ENCODE data around the gene RPS3. TPM values are rescaled to one million over a fixed set of nuclear protein-coding genes. Genes with fewer than 3 reads are reported as not detected.

Gene RPS3
- total RNA-seq, 1 donor: 6,603 TPM

DNA sequence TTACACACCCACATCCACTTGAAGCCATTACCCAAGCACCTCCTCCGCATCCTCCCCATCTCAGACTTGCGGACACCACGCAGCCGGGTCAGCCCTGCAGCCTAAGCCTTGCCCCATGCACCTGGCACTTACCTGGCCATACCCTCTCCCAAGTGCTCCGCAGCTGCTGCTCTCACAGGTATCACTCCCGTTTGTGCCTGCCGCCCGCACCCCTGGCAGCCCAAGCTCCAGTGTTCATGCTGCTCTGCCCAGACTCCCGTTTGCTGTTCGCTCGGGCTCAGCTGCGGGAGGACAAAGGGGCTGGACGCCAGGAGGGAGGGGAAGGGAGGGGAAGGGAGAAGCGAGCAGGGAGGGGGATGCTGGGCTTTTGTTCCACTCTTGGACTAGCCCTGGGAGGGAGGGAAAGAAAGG lies 33.6 kb downstream of the RPS3 start, which contains the start of gene KLHL35:
Gene KLHL35 (minus strand): TSS at position 293 of the 411 bp plus-strand sequence. CDS start 2,574 bp downstream, outside the sequence.
- DNase-seq (ENCODE audit: low read depth in 2 of 3, low spot score in 2 of 3): no peak

DNA sequence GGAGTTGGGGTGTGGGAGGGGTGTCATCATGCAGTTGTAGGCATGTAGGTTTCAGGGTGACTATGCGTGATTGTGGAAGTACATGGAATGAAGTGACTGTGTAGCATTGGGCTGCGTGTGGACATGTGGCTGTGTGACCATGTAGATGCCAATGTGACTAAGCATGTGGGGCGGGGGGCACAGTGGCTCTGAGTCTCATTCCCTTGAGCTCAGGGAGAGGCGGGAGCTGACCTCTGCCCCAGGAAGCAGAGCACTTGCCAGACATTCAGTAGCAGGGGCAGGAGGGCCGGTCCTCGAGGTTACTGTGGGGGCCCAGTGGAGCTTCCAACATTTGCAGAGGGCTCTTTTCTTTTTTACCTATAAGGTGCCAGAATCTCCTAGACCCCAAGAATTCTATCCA lies 34.1 kb downstream of the RPS3 start:
- DNase-seq (ENCODE audit: low read depth in 2 of 3, low spot score in 2 of 3): no peak

DNA sequence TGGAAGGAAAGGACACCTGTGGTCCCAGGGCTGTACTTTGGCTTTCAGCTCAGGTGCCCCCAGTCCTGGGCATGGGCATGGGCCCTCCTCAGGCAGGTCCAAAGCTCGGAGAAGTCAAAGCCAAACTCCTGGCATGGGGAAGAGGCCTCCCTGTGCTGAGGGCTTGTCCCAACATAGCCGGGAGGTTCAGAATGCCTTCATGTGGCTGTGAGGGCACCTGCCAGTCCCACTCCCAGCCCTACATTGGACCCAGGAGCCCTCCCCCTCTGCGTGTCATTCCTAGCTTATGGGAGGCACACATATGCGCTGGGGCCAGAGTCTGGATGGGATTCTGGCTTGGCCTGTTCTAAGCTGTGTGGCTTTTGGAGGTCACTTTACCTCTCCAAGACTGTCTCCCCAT lies 34.7 kb downstream of the RPS3 start:
- DNase-seq (ENCODE audit: low read depth in 2 of 3, low spot score in 2 of 3): no peak

DNA sequence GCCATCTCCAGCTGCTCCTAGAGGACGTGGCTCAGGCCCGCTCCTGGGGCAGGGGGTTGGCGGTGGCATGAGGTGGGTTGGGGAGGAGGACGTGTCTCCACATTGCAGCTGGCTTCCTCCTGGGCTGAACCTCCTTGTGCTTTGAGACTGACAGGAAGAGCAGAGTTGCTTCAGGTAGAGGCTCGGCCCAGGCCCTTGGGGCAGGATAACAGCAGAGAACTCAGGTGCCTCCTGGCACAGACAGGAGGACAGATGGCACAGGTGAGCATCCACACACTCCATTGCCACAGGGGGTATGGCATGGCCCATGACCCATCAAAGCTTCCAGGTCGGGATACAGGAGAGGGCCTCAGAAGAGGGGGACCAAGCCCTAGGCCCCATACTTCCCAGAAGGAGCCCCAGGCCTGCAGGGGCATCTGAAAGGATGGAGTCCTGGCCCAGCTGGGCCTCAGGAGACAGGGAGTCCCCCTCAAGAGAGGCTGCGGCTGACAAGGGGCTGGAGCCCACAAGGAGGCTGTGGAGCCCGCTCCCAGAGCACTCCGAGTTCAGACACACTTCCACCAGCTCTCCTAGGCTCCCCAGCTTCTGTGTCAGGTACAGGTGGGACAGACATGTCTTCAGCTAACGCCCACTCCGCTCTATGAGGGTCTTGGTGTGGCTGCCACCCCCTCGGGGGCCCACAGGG lies 35.7 kb downstream of the RPS3 start:
- no peak for DNase-seq (ENCODE audit: low read depth in 2 of 3, low spot score in 2 of 3)

DNA sequence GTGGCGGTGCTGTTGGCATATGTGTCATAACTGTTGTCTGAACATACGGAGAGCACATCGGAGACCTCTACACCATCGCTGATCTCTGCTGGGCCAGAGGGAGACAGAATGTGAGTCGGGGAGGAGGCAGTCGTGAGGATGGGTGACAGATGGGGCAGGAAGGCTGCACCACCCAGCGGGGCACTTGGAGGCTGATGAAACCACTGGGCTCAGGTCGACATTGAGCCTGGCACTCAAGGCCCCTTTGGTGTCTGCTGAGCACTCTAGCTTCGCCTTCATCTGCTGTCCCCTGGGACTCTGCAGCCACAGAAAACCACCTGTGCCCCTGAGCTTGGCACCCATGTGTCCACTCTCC lies 36.2 kb downstream of the RPS3 start:
- DNase-seq (ENCODE audit: low read depth in 2 of 3, low spot score in 2 of 3): no peak

DNA sequence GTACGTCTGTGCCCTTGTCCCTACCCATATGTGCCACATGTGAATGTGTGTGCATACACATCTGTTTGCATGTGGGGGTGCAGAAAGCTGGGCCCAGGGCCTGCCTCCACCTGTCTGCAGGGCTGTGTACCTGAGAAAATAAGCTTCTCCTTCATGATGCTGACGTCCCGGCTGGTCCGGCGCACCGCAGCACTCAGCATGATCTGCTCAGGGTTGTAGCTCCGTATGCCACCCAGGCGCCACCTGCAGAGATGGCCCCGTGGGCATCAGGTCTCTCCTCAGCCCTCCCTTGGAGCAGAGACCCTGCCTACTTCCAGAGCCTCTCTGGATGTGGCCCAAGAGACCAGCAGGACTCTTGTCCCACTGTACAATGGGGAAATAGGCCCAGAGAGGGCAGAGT lies 37.5 kb downstream of the RPS3 start:
- no peak for DNase-seq (ENCODE audit: low read depth in 2 of 3, low spot score in 2 of 3)

DNA sequence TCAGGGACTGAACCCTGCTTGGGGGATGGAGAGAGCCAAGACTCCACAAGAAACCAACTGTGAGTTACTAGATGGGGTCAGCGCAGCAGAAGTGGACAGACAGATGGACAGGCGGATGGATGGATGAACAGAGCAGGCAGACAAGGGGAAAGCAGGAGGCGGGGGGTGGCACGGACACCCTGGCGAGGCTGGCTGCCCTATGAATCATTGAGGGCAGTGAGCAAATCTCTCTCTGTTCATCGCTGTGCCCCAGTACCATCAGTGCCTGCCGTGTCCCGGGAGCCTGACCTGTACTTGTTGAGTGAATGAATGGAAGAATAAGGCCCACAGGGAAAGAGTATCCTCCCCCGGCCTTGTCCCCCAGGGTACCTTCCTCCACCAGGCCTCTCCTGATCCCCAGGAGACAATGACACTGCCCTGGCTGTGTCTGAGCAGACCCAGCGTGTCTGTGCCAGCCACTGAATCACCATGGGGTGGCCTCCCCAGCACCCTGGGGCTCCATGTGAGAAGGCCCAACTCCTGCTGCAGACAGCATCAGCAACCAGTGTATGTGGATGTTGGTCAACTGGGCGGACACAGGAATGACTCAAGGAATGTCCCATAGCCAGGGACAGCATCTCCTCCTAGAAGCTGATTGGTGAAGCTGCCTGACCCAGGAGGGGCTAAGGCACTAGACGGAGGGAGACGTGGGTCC lies 38.8 kb downstream of the RPS3 start:
- DNase-seq (ENCODE audit: low read depth in 2 of 3, low spot score in 2 of 3): no peak

DNA sequence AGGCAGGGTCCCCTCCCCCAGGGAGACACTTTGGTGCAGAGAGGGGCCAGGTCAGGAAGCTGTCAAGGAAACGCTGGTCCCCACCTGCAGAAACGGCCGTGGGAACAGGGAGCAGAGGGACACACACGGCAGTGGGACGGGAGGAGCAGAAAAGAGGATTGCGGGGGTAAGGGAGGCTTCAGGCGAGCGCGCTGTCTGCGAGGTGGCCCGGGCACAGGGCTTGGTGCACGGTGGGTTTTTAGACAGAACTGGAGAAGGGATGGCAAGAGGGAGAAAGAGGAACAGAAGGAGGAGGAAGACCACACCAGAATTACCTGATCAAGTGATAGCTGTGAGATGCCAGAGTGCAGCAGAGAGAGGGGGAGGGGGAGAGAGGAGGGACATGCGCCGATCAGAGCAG lies 39.7 kb downstream of the RPS3 start:
- DNase-seq (ENCODE audit: low read depth in 2 of 3, low spot score in 2 of 3): no peak

DNA sequence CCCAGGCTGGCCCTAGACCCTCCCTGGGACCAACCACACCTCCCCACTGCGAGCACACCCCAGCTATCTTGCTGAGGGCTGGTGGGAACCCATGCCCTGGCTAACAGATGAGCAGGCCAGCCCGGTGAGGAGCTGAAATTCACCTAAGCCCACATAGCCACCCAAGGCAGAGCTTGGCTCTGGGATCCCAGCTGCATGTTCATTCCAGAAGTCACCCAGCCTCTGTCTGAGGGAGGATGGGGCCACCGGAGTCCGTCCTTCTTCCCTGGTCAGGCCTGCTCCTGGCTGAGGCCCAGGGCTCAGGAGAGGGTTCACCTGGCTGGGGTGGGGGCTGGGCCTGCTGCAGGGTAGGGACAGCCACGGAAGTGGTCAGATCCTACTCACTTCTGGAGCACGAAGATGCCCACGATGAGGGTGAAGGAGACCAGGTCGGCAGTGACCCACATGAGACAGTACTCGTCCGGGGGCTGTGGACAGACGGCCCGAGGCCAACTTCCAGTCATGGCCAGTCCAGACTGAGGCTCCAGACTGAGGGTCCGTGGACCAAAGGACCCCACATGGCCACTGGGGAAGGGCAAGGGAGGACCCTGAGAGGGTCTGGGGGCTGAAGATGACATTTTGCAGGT lies 40.3 kb downstream of the RPS3 start:
- DNase-seq (ENCODE audit: low read depth in 2 of 3, low spot score in 2 of 3): no peak

DNA sequence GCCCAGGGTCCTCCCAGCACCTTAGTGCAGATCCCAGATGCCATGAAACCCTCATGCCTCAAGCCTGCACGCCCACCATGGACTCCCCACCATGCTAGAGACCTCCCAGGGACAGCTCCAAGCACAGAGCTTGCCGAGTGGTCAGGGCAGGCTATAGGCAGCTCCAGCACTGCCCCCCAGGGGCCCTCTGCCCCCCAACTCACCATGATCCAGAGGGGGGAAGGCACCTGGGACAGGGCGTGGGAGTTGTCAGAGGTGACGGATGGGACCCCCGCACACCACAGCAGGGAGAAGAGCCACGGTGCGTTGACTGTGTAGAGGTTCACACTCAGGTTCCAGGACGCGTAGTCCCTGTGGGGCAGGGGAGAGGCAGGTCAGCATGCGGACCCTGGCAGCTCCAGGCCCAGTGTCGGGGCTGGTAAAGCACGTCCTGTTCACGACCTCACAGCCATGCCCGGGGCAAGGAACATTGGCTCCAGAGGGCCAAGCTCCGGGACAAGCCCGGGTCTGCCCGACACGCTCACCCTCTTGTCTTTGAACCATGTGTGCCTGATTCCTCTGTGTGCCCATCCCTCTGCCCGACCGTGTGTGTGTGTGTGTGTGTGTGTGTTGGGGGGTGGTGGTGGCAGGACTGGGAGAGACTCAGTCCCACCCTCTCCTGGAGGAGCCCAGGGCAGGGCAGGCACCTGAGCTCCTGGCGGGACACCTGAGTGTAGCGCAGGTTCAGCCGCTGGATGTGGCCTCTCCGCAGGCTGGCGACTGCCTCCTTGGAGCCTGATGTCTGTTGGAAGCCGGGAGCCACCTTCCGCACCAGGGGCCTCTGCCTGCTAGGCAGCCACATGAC lies 41.9 kb downstream of the RPS3 start:
- no peak for DNase-seq (ENCODE audit: low read depth in 2 of 3, low spot score in 2 of 3)

DNA sequence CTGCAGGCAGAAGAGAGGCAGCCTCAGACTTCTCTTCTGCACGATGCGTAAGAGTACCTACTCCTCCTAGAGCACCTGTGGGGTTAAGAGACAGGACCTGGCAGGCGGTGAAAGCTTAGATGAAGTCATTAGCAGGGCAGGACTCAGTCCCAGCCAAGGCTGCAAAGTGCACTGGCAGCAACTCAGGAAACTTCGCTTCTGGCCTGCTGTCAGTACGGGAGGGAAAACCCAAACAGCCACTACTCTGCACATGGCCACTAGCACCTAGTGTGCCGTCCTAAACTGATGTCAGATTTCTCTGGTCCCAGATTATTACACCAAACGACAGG lies 42.5 kb downstream of the RPS3 start:
- no peak for DNase-seq (ENCODE audit: low read depth in 2 of 3, low spot score in 2 of 3)

DNA sequence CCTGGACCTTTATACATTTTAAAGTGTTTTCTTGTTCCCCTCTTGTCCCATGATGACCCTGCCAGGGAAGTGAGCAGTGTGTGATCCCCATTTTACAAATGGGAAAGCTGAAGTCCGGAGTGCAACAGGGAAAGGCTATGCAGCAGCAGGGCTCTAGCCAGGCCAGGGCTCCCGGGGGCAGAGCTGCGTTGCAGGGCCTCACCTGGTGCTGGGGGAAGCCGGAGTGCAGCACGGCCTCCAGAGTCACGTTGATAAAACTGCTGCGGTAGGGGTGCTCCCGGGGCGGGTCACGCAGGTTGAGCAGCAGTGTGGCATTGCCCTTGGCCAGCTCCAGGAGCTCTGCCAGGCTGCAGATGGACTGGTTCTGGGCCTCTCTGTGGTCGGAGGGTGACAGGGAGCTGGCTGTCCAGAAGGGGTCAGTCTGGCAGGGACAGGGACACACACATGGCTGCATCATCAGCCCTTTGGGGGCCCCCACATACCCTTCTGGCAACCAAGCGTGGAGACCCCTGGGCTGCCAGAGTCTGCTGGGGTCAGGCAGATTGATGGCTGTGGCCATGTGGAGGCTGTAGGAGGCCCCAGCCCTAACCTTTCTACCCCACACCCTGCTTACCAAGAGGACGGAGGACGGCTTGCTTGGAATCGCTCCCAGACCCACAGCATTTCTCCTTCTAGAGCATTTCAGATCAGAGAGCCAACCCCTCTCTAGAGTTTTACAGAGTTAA lies 43.0 kb downstream of the RPS3 start:
- no peak for DNase-seq (ENCODE audit: low read depth in 2 of 3, low spot score in 2 of 3)

DNA sequence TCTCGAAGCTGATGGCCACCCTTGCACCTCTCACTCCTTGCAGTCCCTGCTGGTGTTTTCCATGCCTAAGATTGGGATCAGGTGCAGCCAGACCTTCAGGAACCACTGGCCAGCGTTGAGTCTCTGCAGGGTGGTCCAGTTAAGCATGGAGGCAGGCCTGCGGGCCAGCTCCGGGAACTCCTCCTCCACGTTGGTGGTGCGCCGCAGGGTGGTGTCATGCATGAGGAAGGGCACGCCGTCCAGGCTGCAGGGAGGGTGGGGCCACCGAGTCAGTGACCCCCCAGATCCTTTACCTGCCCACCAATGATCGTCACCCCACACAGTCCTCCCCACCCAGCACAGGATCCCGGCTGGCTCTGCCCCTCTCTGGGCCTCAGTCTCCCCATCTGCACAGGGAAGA lies 43.7 kb downstream of the RPS3 start:
- no peak for DNase-seq (ENCODE audit: low read depth in 2 of 3, low spot score in 2 of 3)

DNA sequence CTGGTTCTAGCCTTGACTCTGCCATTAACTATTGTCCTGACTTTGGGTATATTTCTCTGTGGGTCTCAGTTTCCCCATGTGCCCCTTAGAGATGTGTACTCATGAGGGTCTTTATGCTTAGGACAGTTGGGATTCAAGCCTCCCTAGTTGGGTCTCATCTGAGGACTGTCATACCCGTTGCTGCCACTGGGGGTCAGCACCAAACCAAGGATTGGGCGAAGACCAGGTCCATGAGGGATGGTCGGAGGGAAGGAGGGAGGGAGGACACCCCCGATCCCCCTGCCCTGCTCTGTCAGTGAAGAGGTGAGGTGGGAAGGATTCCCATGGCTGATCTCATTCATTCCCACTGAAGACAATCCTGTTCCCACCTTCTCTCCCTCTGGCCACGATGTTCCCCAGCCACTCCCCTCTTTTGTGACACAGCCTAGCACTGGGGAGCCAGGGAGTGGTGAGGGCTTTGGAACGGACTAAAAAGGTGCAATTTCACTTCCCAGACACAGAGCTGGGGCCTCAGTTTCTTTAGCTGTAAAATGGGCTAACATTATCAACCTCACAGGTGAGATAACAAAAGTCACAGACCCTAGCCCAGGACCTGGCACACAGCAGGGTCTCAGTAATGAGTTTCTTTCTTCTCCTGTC lies 46.1 kb downstream of the RPS3 start:
- peak; percentile 50 to 80 (median 53) for DNase-seq (ENCODE audit: low read depth in 2 of 3, low spot score in 2 of 3)

DNA sequence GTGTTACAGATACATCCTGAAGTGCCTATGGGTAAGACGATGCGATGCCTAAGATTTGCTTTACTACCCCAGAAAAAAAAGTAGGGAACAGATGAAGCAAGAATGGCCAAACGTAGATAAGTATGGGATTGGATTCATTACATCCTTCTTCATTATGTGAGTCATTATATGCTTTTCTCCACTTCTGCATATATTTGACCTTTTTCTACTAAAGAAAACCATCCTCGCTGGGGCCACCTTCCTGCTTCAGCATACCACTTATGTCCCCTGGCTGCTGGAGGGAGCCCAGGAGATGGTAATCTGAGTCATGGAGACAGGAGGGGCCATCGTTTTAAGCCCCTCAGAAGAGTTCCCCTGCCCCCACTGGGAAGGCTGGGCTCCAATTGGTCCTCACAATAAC lies 48.1 kb downstream of the RPS3 start:
- no peak for DNase-seq (ENCODE audit: low read depth in 2 of 3, low spot score in 2 of 3)

DNA sequence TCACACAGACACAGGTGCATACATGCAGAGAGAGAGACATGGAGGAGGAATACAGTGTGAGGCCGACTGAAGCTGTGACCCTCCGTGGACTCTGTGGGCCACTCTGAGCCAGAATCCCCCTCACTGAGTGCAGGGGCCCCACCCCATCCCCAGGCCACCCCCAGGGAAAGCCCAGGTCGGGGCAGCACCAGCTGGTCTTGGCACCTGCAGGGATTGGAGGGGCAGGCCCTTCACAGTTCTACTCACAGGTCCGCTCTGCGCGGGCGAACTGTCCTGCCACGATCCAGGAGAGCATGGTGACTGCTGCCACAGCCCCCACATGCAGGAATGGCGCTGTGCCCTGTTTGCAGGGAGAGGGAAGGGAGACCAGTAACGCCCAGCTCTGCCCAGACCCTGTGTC lies 50.0 kb downstream of the RPS3 start:
- DNase-seq (ENCODE audit: low read depth in 2 of 3, low spot score in 2 of 3): no peak

DNA sequence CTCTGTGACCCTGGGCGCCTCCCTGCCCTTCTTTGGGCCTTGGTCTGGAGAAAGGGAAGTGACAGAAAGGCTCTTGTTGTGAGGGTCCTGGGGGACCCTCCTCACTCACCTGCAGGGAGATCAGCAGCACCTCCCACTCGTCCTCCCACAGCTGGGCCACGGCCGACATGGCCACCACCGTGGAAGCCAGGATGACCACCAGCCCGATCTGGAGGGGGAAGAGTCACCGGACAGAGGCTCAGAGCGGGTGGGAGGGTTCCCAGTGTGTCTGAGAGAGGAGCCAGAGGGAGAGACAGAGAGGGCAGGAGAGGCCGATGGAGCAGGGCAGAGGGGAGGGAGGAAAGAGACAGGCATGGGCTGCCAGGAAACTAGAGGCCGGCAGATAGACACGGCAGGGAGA lies 50.5 kb downstream of the RPS3 start:
- DNase-seq (ENCODE audit: low read depth in 2 of 3, low spot score in 2 of 3): no peak

DNA sequence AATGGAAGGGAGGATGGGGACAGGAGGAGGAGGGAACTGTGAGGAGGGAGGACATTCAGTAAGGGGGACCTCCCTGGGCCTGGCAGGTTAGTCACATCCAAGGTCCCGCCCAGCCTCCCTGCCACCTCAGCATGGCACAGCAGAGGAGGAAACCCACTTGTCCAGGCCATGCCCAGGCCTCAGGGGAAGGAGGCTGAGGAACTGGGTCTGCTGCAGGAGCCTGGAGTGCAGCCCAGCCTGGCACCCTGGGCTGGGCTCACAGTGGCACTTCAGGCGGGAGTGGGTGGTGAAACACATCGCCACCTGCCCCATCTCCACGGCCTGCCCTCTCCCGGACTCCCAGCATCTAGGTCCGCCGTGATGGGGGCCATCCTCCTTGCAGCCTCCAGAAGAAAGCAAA lies 50.9 kb downstream of the RPS3 start:
- DNase-seq (ENCODE audit: low read depth in 2 of 3, low spot score in 2 of 3): no peak

DNA sequence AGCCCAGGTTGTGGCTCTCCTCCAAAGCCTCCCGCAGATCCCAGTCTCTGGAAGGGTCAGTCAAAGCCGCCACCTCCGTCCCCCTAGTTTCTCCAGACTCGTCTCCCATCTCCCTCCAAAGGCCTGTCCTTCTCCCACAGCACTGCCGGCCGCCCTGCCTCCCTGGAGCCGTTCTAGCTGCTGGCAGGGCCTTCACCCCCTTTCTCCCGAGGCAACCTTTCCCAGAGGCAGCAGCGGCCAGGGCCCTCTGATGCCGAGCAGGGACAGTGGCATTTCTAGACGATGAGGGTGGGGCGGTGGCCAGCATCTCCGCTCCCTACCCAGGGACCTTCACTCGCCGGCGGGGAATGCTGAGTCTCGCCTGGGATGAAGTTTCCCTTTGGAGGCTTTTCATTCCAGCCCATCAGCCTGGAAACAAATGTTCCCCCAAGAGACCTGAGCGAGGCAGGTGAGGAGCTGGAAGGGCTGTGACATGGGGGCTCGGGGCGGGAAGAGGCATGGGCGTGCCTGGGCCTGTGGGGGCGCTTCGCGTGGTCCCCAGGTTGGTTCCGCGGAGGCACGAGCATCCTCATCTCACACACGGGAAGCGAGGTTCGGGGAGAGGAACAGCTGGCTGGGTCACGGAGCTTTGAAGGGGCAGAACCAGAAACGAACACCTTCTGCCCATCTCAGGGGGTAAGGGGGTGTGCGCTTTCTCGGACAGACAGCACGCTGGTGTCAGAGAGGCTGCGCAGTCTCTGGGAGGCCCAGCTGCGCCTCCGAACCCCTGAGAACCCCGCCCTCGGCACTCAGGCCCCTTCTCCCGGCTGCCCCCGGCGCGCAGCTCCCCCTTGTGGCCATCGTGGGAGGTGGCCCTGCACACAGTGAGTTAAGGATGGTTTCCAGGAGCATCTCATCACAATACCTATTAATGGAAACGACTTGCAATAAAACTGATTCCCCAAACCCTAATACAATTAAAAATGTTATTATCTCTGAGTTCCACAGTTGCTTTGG lies 51.8 kb downstream of the RPS3 start:
- no peak for DNase-seq (ENCODE audit: low read depth in 2 of 3, low spot score in 2 of 3)
